Duodenal mucosa (tissue), 2 donors: ENCODE measurements around the gene ZNF646.

ENCODE experiments used
- H3K27ac ChIP-seq: one replicate; pipeline ENCODE4 v1.7.0; 2013; ENCODE audit warnings: low read depth, low read length
- H3K27me3 ChIP-seq, 2 donors: one replicate each; pipeline ENCODE4 v1.7.0; 2013; ENCODE audit warnings: low read length in 2 of 2, control low read depth in 1 of 2; ENCODE audit not compliant: insufficient read depth in 2 of 2, control insufficient read depth in 1 of 2
- H3K36me3 ChIP-seq, 2 donors: one replicate each; pipeline ENCODE4 v1.7.0; 2013; ENCODE audit warnings: low read length in 2 of 2, control low read depth in 1 of 2; ENCODE audit not compliant: insufficient read depth in 2 of 2, control insufficient read depth in 1 of 2
- H3K4me1 ChIP-seq, 2 donors: one replicate each; pipeline ENCODE4 v1.7.0; 2013; ENCODE audit warnings: low read length in 2 of 2, control low read depth in 1 of 2; ENCODE audit not compliant: insufficient read depth in 2 of 2, control insufficient read depth in 1 of 2
- H3K4me3 ChIP-seq, 2 donors: one replicate each; pipeline ENCODE4 v1.7.0; 2013; ENCODE audit warnings: low read length in 2 of 2, low read depth in 1 of 2
- H3K9ac ChIP-seq, 2 donors: one replicate each; pipeline ENCODE4 v1.7.0; 2013; ENCODE audit warnings: low read length in 2 of 2, low read depth in 1 of 2
- H3K9me3 ChIP-seq, 2 donors: one replicate each; pipeline ENCODE4 v1.7.0; 2013; ENCODE audit warnings: low read length in 2 of 2, control low read depth in 1 of 2; ENCODE audit not compliant: control insufficient read depth in 1 of 2

Gene ZNF646

GRCh38 chr16:31113121-31114120 lies 39.2 kb downstream of the ZNF646 start:
- Histone ChIP-seq H3K9me3 (no peaks in the 10 kb centered on the region), H3K27ac (no peak overlapping the region), H3K27me3 (no peaks in the 10 kb centered on the region), H3K36me3 (peaks cover 33 to 36% of the 10 kb centered on the region in 2 donors), H3K9ac (no peak overlapping the region), H3K4me1 (peaks cover 29 to 31% of the 10 kb centered on the region in 2 donors), H3K4me3 (no peak overlapping the region)

GRCh38 chr16:31114468-31114867 lies 40.2 kb downstream of the ZNF646 start:
- no peak overlapping the region for H3K27ac ChIP-seq
- H3K4me3 ChIP-seq: no peak overlapping the region
- H3K27me3 ChIP-seq: no peaks in the 10 kb centered on the region
- H3K4me1 ChIP-seq: peaks cover 27 to 31% of the 10 kb centered on the region in 2 donors
- no peak overlapping the region for H3K9ac ChIP-seq
- peaks cover 32 to 36% of the 10 kb centered on the region in 2 donors for H3K36me3 ChIP-seq
- H3K9me3 ChIP-seq: no peaks in the 10 kb centered on the region

- H3K27me3 ChIP-seq: no peaks in the 10 kb centered on the region
- H3K4me1 ChIP-seq: peaks cover 25 to 30% of the 10 kb centered on the region in 2 donors
- peak within 1 kb of the TSS; percentile 80 to 95 for H3K9ac ChIP-seq
- peaks cover 16 to 34% of the 10 kb centered on the region in 2 donors for H3K36me3 ChIP-seq
- peak within 1 kb of the TSS; percentile 77 to 91 for H3K4me3 ChIP-seq
- H3K27ac ChIP-seq: peak within 1 kb of the TSS; percentile 97
- no peaks in the 10 kb centered on the region for H3K9me3 ChIP-seq
These were observed 43.4 kb downstream of the ZNF646 start, which contains the start of gene KAT8 for GRCh38 chr16:31117384-31118222. Gene KAT8 (plus strand): TSS chr16:31117664. CDS start chr16:31117682, 18 bp downstream.

- no peaks in the 10 kb centered on the region for H3K9me3 ChIP-seq
- H3K36me3 ChIP-seq: peaks cover 10 to 28% of the 10 kb centered on the region in 2 donors
- H3K4me1 ChIP-seq: peaks cover 17 to 21% of the 10 kb centered on the region in 2 donors
- peak overlapping the region; percentile 77 to 91 for H3K4me3 ChIP-seq
- no peaks in the 10 kb centered on the region for H3K27me3 ChIP-seq
- peak overlapping the region; percentile 80 to 95 for H3K9ac ChIP-seq
- peak overlapping the region; percentile 87 for H3K27ac ChIP-seq
These were observed 44.3 kb downstream of the ZNF646 start for GRCh38 chr16:31118223-31119155.

GRCh38 chr16:31120129-31120528 lies 45.9 kb downstream of the ZNF646 start:
- Histone ChIP-seq H3K4me3 (no peak overlapping the region), H3K27me3 (no peaks in the 10 kb centered on the region), H3K9me3 (no peaks in the 10 kb centered on the region), H3K4me1 (peaks cover 10 to 11% of the 10 kb centered on the region in 2 donors), H3K36me3 (peaks cover 10 to 38% of the 10 kb centered on the region in 2 donors), H3K27ac (no peak overlapping the region), H3K9ac (no peak overlapping the region)

- Histone ChIP-seq H3K27me3 (no peaks in the 10 kb centered on the region), H3K4me1 (peaks cover 35 to 38% of the 10 kb centered on the region in 2 donors), H3K9me3 (no peaks in the 10 kb centered on the region), H3K27ac (no peak overlapping the region), H3K36me3 (peaks cover 10 to 55% of the 10 kb centered on the region in 2 donors), H3K9ac (no peak overlapping the region), H3K4me3 (no peak overlapping the region)
These were observed 51.6 kb downstream of the ZNF646 start for GRCh38 chr16:31125844-31126243.

GRCh38 chr16:31127182-31127581 lies 53.0 kb downstream of the ZNF646 start:
- Histone ChIP-seq H3K4me1 (peaks cover 47 to 48% of the 10 kb centered on the region in 2 donors), H3K9ac (peak overlapping the region in 1 of 2 donors; percentile 100), H3K9me3 (no peaks in the 10 kb centered on the region), H3K27ac (no peak overlapping the region), H3K36me3 (peaks cover 11 to 48% of the 10 kb centered on the region in 2 donors), H3K27me3 (no peaks in the 10 kb centered on the region), H3K4me3 (no peak overlapping the region)

GRCh38 chr16:31128711-31129567 lies 54.7 kb downstream of the ZNF646 start:
- Histone ChIP-seq H3K27me3 (no peaks in the 10 kb centered on the region), H3K9ac (peak overlapping the region; percentile 44 to 100), H3K9me3 (no peaks in the 10 kb centered on the region), H3K4me3 (peak overlapping the region in 1 of 2 donors; percentile 10), H3K4me1 (peaks cover 63 to 65% of the 10 kb centered on the region in 2 donors), H3K36me3 (peaks cover 20 to 53% of the 10 kb centered on the region in 2 donors), H3K27ac (peak overlapping the region; percentile 92)
